ENCODE results near the gene TENM3.

Gene TENM3

GRCh38 chr4:182245541-182246215 is 2.5 kb downstream of the TENM3 start:
- TF ChIP-seq CTCF (IDR thresholded peaks at IDR 0.05; ENCODE audit: poor library complexity, severe bottlenecking): no peak
- no peaks in the 10 kb centered on the region for H3K9me3 ChIP-seq (ENCODE audit: severe bottlenecking)
- H3K4me3 ChIP-seq (ENCODE audit: severe bottlenecking): no peak overlapping the region
- no peak for DNase-seq (ENCODE audit: low spot score)
- H3K27ac ChIP-seq (ENCODE audit: poor library complexity, severe bottlenecking): peak overlapping the region; percentile 24
- no peaks in the 10 kb centered on the region for H3K36me3 ChIP-seq (ENCODE audit: low read depth)
- no peaks in the 10 kb centered on the region for H3K27me3 ChIP-seq (ENCODE audit: insufficient read depth, poor library complexity, severe bottlenecking)
- no peak for ATAC-seq (ENCODE audit: low read depth)
- H3K4me1 ChIP-seq (ENCODE audit: insufficient read depth, poor library complexity, severe bottlenecking): peaks cover 34% of the 10 kb centered on the region

- H3K27me3 ChIP-seq (ENCODE audit: insufficient read depth, poor library complexity, severe bottlenecking): no peaks in the 10 kb centered on the region
- H3K4me3 ChIP-seq (ENCODE audit: severe bottlenecking): no peak overlapping the region
- H3K4me1 ChIP-seq (ENCODE audit: insufficient read depth, poor library complexity, severe bottlenecking): peaks cover 41% of the 10 kb centered on the region
- TF ChIP-seq CTCF (IDR thresholded peaks at IDR 0.05; ENCODE audit: poor library complexity, severe bottlenecking): peak; percentile 21
- no peaks in the 10 kb centered on the region for H3K9me3 ChIP-seq (ENCODE audit: severe bottlenecking)
- DNase-seq (ENCODE audit: low spot score) (peak; percentile 73), ATAC-seq (ENCODE audit: low read depth) (peak; percentile 87)
- H3K27ac ChIP-seq (ENCODE audit: poor library complexity, severe bottlenecking): peak overlapping the region; percentile 24
- H3K36me3 ChIP-seq (ENCODE audit: low read depth): no peaks in the 10 kb centered on the region
Measured at GRCh38 chr4:182246401-182247205, 3.4 kb downstream of the TENM3 start.

- Histone ChIP-seq H3K27ac (ENCODE audit: poor library complexity, severe bottlenecking) (no peak overlapping the region), H3K4me1 (ENCODE audit: insufficient read depth, poor library complexity, severe bottlenecking) (peaks cover 34% of the 10 kb centered on the region), H3K4me3 (ENCODE audit: severe bottlenecking) (no peak overlapping the region), H3K36me3 (ENCODE audit: low read depth) (no peaks in the 10 kb centered on the region), H3K27me3 (ENCODE audit: insufficient read depth, poor library complexity, severe bottlenecking) (no peaks in the 10 kb centered on the region), H3K9me3 (ENCODE audit: severe bottlenecking) (no peaks in the 10 kb centered on the region)
- no peak for DNase-seq (ENCODE audit: low spot score)
- no peak for TF ChIP-seq CTCF (IDR thresholded peaks at IDR 0.05; ENCODE audit: poor library complexity, severe bottlenecking)
- ATAC-seq (ENCODE audit: low read depth): no peak
Measured at GRCh38 chr4:182248295-182248694, 5.1 kb downstream of the TENM3 start.

GRCh38 chr4:182250446-182250845 is 7.2 kb downstream of the TENM3 start:
- peak; percentile 35; the same call in 1 of the 3 replicates for ATAC-seq (ENCODE audit: low read depth)
- DNase-seq (ENCODE audit: low spot score): no peak
- peaks cover 30% of the 10 kb centered on the region for H3K4me1 ChIP-seq (ENCODE audit: insufficient read depth, poor library complexity, severe bottlenecking)

More at GRCh38 chr4:182250446-182250845, 7.2 kb downstream of the TENM3 start:
- no peak for TF ChIP-seq CTCF (IDR thresholded peaks at IDR 0.05; ENCODE audit: poor library complexity, severe bottlenecking)
- no peaks in the 10 kb centered on the region for H3K36me3 ChIP-seq (ENCODE audit: low read depth)
- no peaks in the 10 kb centered on the region for H3K9me3 ChIP-seq (ENCODE audit: severe bottlenecking)
- no peaks in the 10 kb centered on the region for H3K27me3 ChIP-seq (ENCODE audit: insufficient read depth, poor library complexity, severe bottlenecking)
- peak overlapping the region; percentile 79 for H3K27ac ChIP-seq (ENCODE audit: poor library complexity, severe bottlenecking)
- H3K4me3 ChIP-seq (ENCODE audit: severe bottlenecking): no peak overlapping the region

Measured in RWPE2 (cell line).